Brain microvascular endothelial cell (primary cell): ENCODE measurements around the gene PSAP.

Source experiments
- DNase-seq: peaks from one replicate; pipeline ENCODE4 v3.0.0-alpha.2; 2020
- H3K27ac ChIP-seq: fragments of 250-450 bp; sonication (Bioruptor Pico); 2 replicates; pipeline ENCODE4 v1.5.1; 2020; ENCODE audit warnings: mild to moderate bottlenecking, moderate library complexity
- H3K27me3 ChIP-seq: fragments of 250-450 bp; sonication (Bioruptor Pico); replicated peaks from 2 replicates; pipeline ENCODE4 v1.5.1; 2020; ENCODE audit warnings: mild to moderate bottlenecking
- H3K36me3 ChIP-seq: fragments of 250-450 bp; sonication (Bioruptor Pico); replicated peaks from 2 replicates; pipeline ENCODE4 v1.5.1; 2020; ENCODE audit warnings: mild to moderate bottlenecking
- H3K4me3 ChIP-seq: 2 replicates; pipeline ENCODE4 v1.5.1; 2011; ENCODE audit warnings: low read depth, mild to moderate bottlenecking, control low read depth, low read length, moderate library complexity
- CTCF ChIP-seq: IDR thresholded peaks from 2 replicates; pipeline ENCODE4 v1.5.1; 2011; ENCODE audit warnings: low read depth, mild to moderate bottlenecking, moderate library complexity, low read length, control low read depth, inconsistent platforms; ENCODE audit errors: missing control alignments
- in situ Hi-C: cut with HindIII; loops from 2 replicates; pipeline ENCODE4 v1.10.0; 2017; ENCODE audit warnings: low sequenced_read_pairs, low pct_ligation_motif_present

The PSAP gene

GRCh38 chr10:71771204-71771603 lies 79.8 kb downstream of the PSAP start:
- no peak overlapping the region for H3K27ac ChIP-seq
- no peaks in the 10 kb centered on the region for H3K36me3 ChIP-seq
- H3K27me3 ChIP-seq, result no peaks in the 10 kb centered on the region

GRCh38 chr10:71770789-71771188 lies 80.3 kb downstream of the PSAP start:
- Histone ChIP-seq H3K27me3 (no peaks in the 10 kb centered on the region), H3K36me3 (no peaks in the 10 kb centered on the region), H3K4me3 (no peak overlapping the region), H3K27ac (peak overlapping the region; percentile 94)
- in situ Hi-C loops, result no loop called here
- DNase-seq, result no peak
- TF ChIP-seq CTCF, result no peak

More at GRCh38 chr10:71771204-71771603, 79.8 kb downstream of the PSAP start:
- no peak for TF ChIP-seq CTCF
- in situ Hi-C loops, result no loop called here
- no peak overlapping the region for H3K4me3 ChIP-seq
- DNase-seq, result no peak

GRCh38 chr10:71770255-71770654 lies 80.8 kb downstream of the PSAP start:
- Histone ChIP-seq H3K36me3 (no peaks in the 10 kb centered on the region), H3K4me3 (no peak overlapping the region), H3K27me3 (no peaks in the 10 kb centered on the region), H3K27ac (peak overlapping the region; percentile 94)
- peak; percentile 34 for DNase-seq
- in situ Hi-C loops, result no loop called here
- TF ChIP-seq CTCF, result no peak

GRCh38 chr10:71769279-71769823 lies 81.7 kb downstream of the PSAP start:
- Histone ChIP-seq H3K4me3 (peak overlapping the region; percentile 25), H3K27ac (peak overlapping the region; percentile 94), H3K27me3 (no peaks in the 10 kb centered on the region), H3K36me3 (no peaks in the 10 kb centered on the region)
- TF ChIP-seq CTCF, result no peak
- in situ Hi-C loops, result no loop called here
- DNase-seq, result peak; percentile 83

GRCh38 chr10:71767420-71768035 lies 83.5 kb downstream of the PSAP start:
- Histone ChIP-seq H3K4me3 (no peak overlapping the region), H3K27me3 (no peaks in the 10 kb centered on the region), H3K27ac (peak overlapping the region; percentile 94), H3K36me3 (no peaks in the 10 kb centered on the region)
- in situ Hi-C loops, result no loop called here
- peak; percentile 64 for DNase-seq
- no peak for TF ChIP-seq CTCF
